Endothelial cell of umbilical vein (primary cell): ENCODE data around the gene LMBR1L. TPM values are rescaled to one million over a fixed set of nuclear protein-coding genes. Genes with fewer than 3 reads are reported as not detected.

Experiments
- BruUV-seq: library from RNA; stranded (reverse); fragments of 400-500 nt; replicated peaks from 2 replicates; lab custom pipeline; 2021; lab: Mats Ljungman, UMichigan
- CTCF ChIA-PET: fragments of 300-600, 350-600 bp; sonication (Branson Sonifier 250); formaldehyde crosslinking; loops from one replicate; lab custom pipeline; 2021; ENCODE audit warnings: antibody characterized with exemption, inconsistent platforms; lab: Charles Lee
- POLR2A ChIA-PET: fragments of 300-600, 350-600 bp; sonication (Branson Sonifier 250); formaldehyde crosslinking; loops from one replicate; lab custom pipeline; 2021; ENCODE audit warnings: antibody characterized with exemption, inconsistent platforms; lab: Charles Lee
- DNase-seq: peaks from one replicate; pipeline ENCODE4 v3.0.0-alpha.2; 2011; ENCODE audit warnings: low read depth, low spot score
- FAIRE-seq: peaks from 2 replicates; lab custom pipeline; 2011; peaks lifted over from hg19 to GRCh38; lab: Jason Lieb, UNC
- H2AFZ ChIP-seq: 2 replicates; pipeline ENCODE4 v1.6.0; 2012; ENCODE audit warnings: low read depth, low read length, control low read depth, inconsistent platforms
- H3K27ac ChIP-seq: 2 replicates; pipeline ENCODE4 v1.5.1; 2011; ENCODE audit warnings: low read depth, mild to moderate bottlenecking, control low read depth, low read length, moderate library complexity; ENCODE audit not compliant: insufficient read depth
- H3K27me3 ChIP-seq, 2 experiments: 2 replicates each; pipeline versions ENCODE4 v1.6.0 to v1.6.1; 2011; ENCODE audit warnings: low read length in 2 of 2, mixed read lengths in 1 of 2; ENCODE audit not compliant: control insufficient read depth in 2 of 2, insufficient read depth in 2 of 2
- H3K36me3 ChIP-seq, 2 experiments: 2 replicates in 1 of 2; 3 replicates in 1 of 2; pipeline ENCODE4 v1.5.1; 2011; ENCODE audit warnings: low read length in 2 of 2, mild to moderate bottlenecking in 1 of 2, moderate library complexity in 1 of 2; ENCODE audit not compliant: control insufficient read depth in 2 of 2, insufficient read depth in 2 of 2; ENCODE audit errors: extremely low read depth in 1 of 2
- H3K4me1 ChIP-seq: 3 replicates; pipeline ENCODE4 v1.5.1; 2011; ENCODE audit warnings: mild to moderate bottlenecking, low read length; ENCODE audit not compliant: control insufficient read depth, insufficient read depth; ENCODE audit errors: extremely low read depth
- H3K4me2 ChIP-seq: 2 replicates; pipeline ENCODE4 v1.6.1; 2011; ENCODE audit warnings: low read length, control low read depth, mixed read lengths; ENCODE audit not compliant: insufficient read depth
- H3K4me3 ChIP-seq, 3 experiments: fragments of 200-600 bp in 1 of 3; sonication (generic), shearing (Covaris generic) in 1 of 3; replicated peaks in 1 of 3; 2 replicates each; pipeline ENCODE4 v1.5.1; 2011 to 2016; ENCODE audit warnings: control low read depth in 3 of 3, low read length in 3 of 3, mild to moderate bottlenecking in 2 of 3, inconsistent platforms in 1 of 3, low read depth in 1 of 3, moderate library complexity in 1 of 3; ENCODE audit not compliant: insufficient read depth in 1 of 3
- H3K79me2 ChIP-seq: 2 replicates; pipeline ENCODE4 v1.6.0; 2012; ENCODE audit warnings: low read length, inconsistent platforms; ENCODE audit not compliant: control insufficient read depth, insufficient read depth
- H3K9ac ChIP-seq: replicated peaks from 2 replicates; pipeline ENCODE3; 2011; ENCODE audit warnings: low read length, control low read depth; ENCODE audit not compliant: insufficient read depth; ENCODE audit errors: extremely low read depth
- H3K9me1 ChIP-seq: replicated peaks from 3 replicates; pipeline ENCODE4 v1.6.0; 2011; ENCODE audit warnings: mild to moderate bottlenecking, low read length; ENCODE audit not compliant: control insufficient read depth, insufficient read depth; ENCODE audit errors: extremely low read depth
- H3K9me3 ChIP-seq: replicated peaks from 2 replicates; pipeline ENCODE4 v1.5.1; 2012; ENCODE audit warnings: low read length, inconsistent platforms; ENCODE audit not compliant: control insufficient read depth, insufficient read depth
- H4K20me1 ChIP-seq: replicated peaks from 2 replicates; pipeline ENCODE3; 2011; ENCODE audit warnings: mild to moderate bottlenecking, low read length; ENCODE audit not compliant: control insufficient read depth, insufficient read depth; ENCODE audit errors: extremely low read depth
- CTCF ChIP-seq, 2 donors: IDR thresholded peaks; 1 replicate in 1 of 2; 2 replicates in 1 of 2; pipeline ENCODE4 v1.5.1; 2011; ENCODE audit warnings: low read length in 2 of 2, mild to moderate bottlenecking in 2 of 2, moderate library complexity in 2 of 2, control low read depth in 1 of 2, inconsistent platforms in 1 of 2, low read depth in 1 of 2; ENCODE audit not compliant: insufficient read depth in 1 of 2; ENCODE audit errors: extremely low read depth in 1 of 2
- EZH2 ChIP-seq: IDR thresholded peaks from 2 replicates; pipeline ENCODE4 v1.6.1; 2012; ENCODE audit warnings: borderline replicate concordance, low read depth, mild to moderate bottlenecking, moderate library complexity, low read length, inconsistent platforms; ENCODE audit not compliant: severe bottlenecking
- FOS ChIP-seq: IDR thresholded peaks from 2 replicates; pipeline ENCODE4 v1.6.1; 2011; ENCODE audit warnings: mild to moderate bottlenecking, low read length, moderate library complexity, borderline replicate concordance; ENCODE audit not compliant: insufficient read depth
- GATA2 ChIP-seq: IDR thresholded peaks from 2 replicates; pipeline ENCODE4 v1.7.0; 2011; ENCODE audit warnings: low read depth, mild to moderate bottlenecking, moderate library complexity, mixed read lengths, low read length; ENCODE audit not compliant: insufficient read length, insufficient read depth
- JUN ChIP-seq: IDR thresholded peaks from 2 replicates; pipeline ENCODE4 v1.6.1; 2011; ENCODE audit warnings: borderline replicate concordance, low read depth; ENCODE audit not compliant: insufficient read length, insufficient read depth
- MAX ChIP-seq: IDR thresholded peaks from 2 replicates; pipeline ENCODE4 v1.6.1; 2011; ENCODE audit not compliant: insufficient read depth, insufficient read length
- MYC ChIP-seq: IDR thresholded peaks from one replicate; pipeline ENCODE4 v1.6.1; 2011; ENCODE audit warnings: mild to moderate bottlenecking, low read depth, low read length
- POLR2A ChIP-seq: IDR thresholded peaks from 2 replicates; pipeline ENCODE4 v1.6.1; 2012; ENCODE audit warnings: low read depth, mild to moderate bottlenecking, control low read depth, low read length
- POLR2AphosphoS5 ChIP-seq: IDR thresholded peaks from 2 replicates; pipeline ENCODE4 v1.6.1; 2012; ENCODE audit warnings: low read depth, mild to moderate bottlenecking, control low read depth, low read length, moderate library complexity; ENCODE audit not compliant: insufficient read depth
- dilution Hi-C: fragments of 300-500 bp; cut with MboI; formaldehyde crosslinking; loops from one replicate; pipeline ENCODE4 v1.15.0; 2019; ENCODE audit warnings: low sequenced_read_pairs; ENCODE audit not compliant: extremely low pct_ligation_motif_present
- intact Hi-C: fragments of 100-400 bp; cut with micrococcal nuclease; formaldehyde crosslinking; loops from one replicate; pipeline ENCODE4 v1.10.0; 2022
- polyA plus RNA-seq, 4 experiments: library from polyadenylated mRNA; depleted of rRNA in 3 of 4; stranded (reverse) in 3 of 4; unstranded in 1 of 4; fragments of >200 nt; gene quantifications; 2 replicates each; pipeline versions ENCODE4 v1.2.1 to v1.2.3, GENCODE V29; 2011 to 2012; ENCODE audit warnings: missing spikeins in 1 of 4
- total RNA-seq: library from RNA; stranded (reverse); gene quantifications from 2 replicates; pipeline ENCODE4 v1.2.3, GENCODE V29; 2021

Gene LMBR1L
- total and polyA plus RNA-seq, 2 donors (not counting 3 experiments of a cell fraction or from before 2014, with no cell fraction given) = 78.3 to 106 TPM

- H3K4me3 ChIP-seq = no peak overlapping the region
- dilution Hi-C loops = no loop called here
- BruUV-seq = no TSS peak
- TF ChIP-seq GATA2 (no peak), POLR2AphosphoS5 (no peak), MAX (no peak), JUN (no peak), POLR2A (no peak), MYC (no peak), FOS (no peak), CTCF (IDR thresholded peaks at IDR 0.05; ENCODE audit: extremely low read depth in 1 of 2, insufficient read depth in 1 of 2, low read depth in 1 of 2, low read length in 2 of 2) (no peak), EZH2 (no peak)
- no peaks in the 10 kb centered on the region for H3K79me2 ChIP-seq
- ChIA-PET CTCF (no interaction called here), POLR2A (no interaction called here)
- H2AFZ ChIP-seq = no peak overlapping the region
- H3K4me2 ChIP-seq = no peak overlapping the region
- no peak overlapping the region for H3K27ac ChIP-seq
- DNase-seq = no peak
- H3K9ac ChIP-seq = no peak overlapping the region
- H3K36me3 ChIP-seq = no peaks in the 10 kb centered on the region
- H4K20me1 ChIP-seq = no peaks in the 10 kb centered on the region
- H3K9me1 ChIP-seq = no peaks in the 10 kb centered on the region
- H3K4me1 ChIP-seq = no peaks in the 10 kb centered on the region
- H3K27me3 ChIP-seq = no peaks in the 10 kb centered on the region
- intact Hi-C loops = no loop called here
- no peaks in the 10 kb centered on the region for H3K9me3 ChIP-seq
- FAIRE-seq = no peak
Measured at GRCh38 chr12:49154221-49154620, 43.6 kb upstream of the LMBR1L start.
